Measurements from ENCODE around the gene DIDO1. TPM values are rescaled to one million over a fixed set of nuclear protein-coding genes. Genes with fewer than 3 reads are reported as not detected.
"Not testable (repeated sequence)": the region's sequence is repeated elsewhere in the genome, so short reads cannot be mapped to it uniquely, and the experiment has no call there.

Gene DIDO1
- total RNA-seq, 1 experiment from 2014 or later = 120 TPM

DNA sequence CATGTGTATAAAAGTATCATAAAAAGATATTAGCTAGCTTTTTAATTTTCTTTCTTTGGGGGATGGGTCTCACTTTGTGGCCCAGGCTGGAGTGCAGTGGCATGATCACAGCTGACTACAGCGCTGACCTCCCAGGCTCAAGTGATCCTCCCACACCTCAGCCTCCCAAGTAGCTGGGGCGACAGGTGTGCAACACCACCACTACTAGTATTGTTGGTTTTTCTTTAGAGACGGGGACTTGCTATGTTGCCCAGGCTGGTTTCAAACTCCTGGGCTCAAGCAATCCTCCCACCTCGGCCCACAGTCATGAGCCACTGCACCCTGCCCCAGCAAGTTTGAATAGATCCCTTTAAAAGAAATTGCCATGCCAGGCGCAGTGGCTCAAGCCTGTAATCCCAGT lies 71.2 kb downstream of the DIDO1 start:
- no peak for DNase-seq
- no peak overlapping the region for H3K4me3 ChIP-seq (ENCODE audit: low read depth, low read length)
- H3K4me1 ChIP-seq = peaks cover 4% of the 10 kb centered on the region
- H3K27ac Mint-ChIP-seq (ENCODE audit: unreplicated experiment) = no peak overlapping the region
- H3K4me1 Mint-ChIP-seq (ENCODE audit: low read depth, unreplicated experiment) = peaks cover 2% of the 10 kb centered on the region
- no peaks in the 10 kb centered on the region for H3K9me3 Mint-ChIP-seq (ENCODE audit: unreplicated experiment)
- H3K9me3 ChIP-seq = no peaks in the 10 kb centered on the region
- ChIA-PET POLR2A (interaction anchor here (0.7 kb wide), 1 partner anchor 57 kb away, joined by 3 read pairs; no protein-coding TSS in a partner anchor), CTCF (no interaction called here)
- no peaks in the 10 kb centered on the region for H3K36me3 ChIP-seq (ENCODE audit: control insufficient read depth, insufficient read depth, low read length)
- H3K4me3 Mint-ChIP-seq (ENCODE audit: unreplicated experiment) = no peak overlapping the region
- peaks cover 14% of the 10 kb centered on the region for H3K36me3 Mint-ChIP-seq (ENCODE audit: insufficient read depth, unreplicated experiment)
- H3K27me3 ChIP-seq (replicated peaks; ENCODE audit: control insufficient read depth, insufficient read depth, low read length) = no peaks in the 10 kb centered on the region
- TF ChIP-seq, protein P1, sequence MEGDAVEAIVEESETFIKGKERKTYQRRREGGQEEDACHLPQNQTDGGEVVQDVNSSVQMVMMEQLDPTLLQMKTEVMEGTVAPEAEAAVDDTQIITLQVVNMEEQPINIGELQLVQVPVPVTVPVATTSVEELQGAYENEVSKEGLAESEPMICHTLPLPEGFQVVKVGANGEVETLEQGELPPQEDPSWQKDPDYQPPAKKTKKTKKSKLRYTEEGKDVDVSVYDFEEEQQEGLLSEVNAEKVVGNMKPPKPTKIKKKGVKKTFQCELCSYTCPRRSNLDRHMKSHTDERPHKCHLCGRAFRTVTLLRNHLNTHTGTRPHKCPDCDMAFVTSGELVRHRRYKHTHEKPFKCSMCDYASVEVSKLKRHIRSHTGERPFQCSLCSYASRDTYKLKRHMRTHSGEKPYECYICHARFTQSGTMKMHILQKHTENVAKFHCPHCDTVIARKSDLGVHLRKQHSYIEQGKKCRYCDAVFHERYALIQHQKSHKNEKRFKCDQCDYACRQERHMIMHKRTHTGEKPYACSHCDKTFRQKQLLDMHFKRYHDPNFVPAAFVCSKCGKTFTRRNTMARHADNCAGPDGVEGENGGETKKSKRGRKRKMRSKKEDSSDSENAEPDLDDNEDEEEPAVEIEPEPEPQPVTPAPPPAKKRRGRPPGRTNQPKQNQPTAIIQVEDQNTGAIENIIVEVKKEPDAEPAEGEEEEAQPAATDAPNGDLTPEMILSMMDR (IDR thresholded peaks at IDR 0.05; ENCODE audit: insufficient read depth in 1 of 2, low read depth in 1 of 2, low read length in 1 of 2, severe bottlenecking in 1 of 2, unreplicated experiment in 1 of 2) = no peak
- intact Hi-C loops (cut with micrococcal nuclease; ENCODE audit: unreplicated experiment) = no loop called here
- H3K27me3 Mint-ChIP-seq (ENCODE audit: insufficient read depth, unreplicated experiment) = no peaks in the 10 kb centered on the region
- no TSS peak for BruUV-seq (replicated peaks)

DNA sequence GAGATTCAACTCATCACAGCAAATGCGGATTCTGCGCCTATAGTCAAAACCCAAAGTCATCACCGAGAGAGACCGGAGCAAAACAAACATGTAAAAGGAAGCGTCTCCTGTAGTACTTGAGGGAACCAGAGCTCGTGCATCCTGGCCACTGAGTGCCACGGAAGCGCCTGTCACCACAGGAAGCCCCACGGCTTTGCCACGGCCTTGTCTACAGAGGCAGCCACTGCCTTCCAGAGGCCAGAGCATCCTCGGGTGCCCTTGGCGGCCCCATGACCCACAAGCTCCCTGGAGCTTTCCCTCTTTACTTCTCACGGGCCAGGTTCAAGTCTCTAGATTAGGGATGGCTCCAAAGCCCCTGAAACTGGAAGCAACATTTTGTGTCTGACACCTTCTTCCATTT lies 72.2 kb downstream of the DIDO1 start:
- intact Hi-C loops (cut with micrococcal nuclease; ENCODE audit: unreplicated experiment) = no loop called here
- Mint-ChIP-seq H3K9me3 (ENCODE audit: unreplicated experiment) (no peaks in the 10 kb centered on the region), H3K27me3 (ENCODE audit: insufficient read depth, unreplicated experiment) (no peaks in the 10 kb centered on the region), H3K36me3 (ENCODE audit: insufficient read depth, unreplicated experiment) (peaks cover 12% of the 10 kb centered on the region), H3K4me1 (ENCODE audit: low read depth, unreplicated experiment) (no peaks in the 10 kb centered on the region), H3K4me3 (ENCODE audit: unreplicated experiment) (no peak overlapping the region), H3K27ac (ENCODE audit: unreplicated experiment) (no peak overlapping the region)
- no peak overlapping the region for H3K4me3 ChIP-seq (ENCODE audit: low read depth, low read length)
- BruUV-seq (replicated peaks) = no TSS peak
- H3K9me3 ChIP-seq = no peaks in the 10 kb centered on the region
- no peaks in the 10 kb centered on the region for H3K27me3 ChIP-seq (replicated peaks; ENCODE audit: control insufficient read depth, insufficient read depth, low read length)
- H3K4me1 ChIP-seq = no peaks in the 10 kb centered on the region
- H3K36me3 ChIP-seq (ENCODE audit: control insufficient read depth, insufficient read depth, low read length) = no peaks in the 10 kb centered on the region
- POLR2A ChIA-PET = no interaction called here
- TF ChIP-seq, protein P1 (IDR thresholded peaks at IDR 0.05; ENCODE audit: insufficient read depth in 1 of 2, low read depth in 1 of 2, low read length in 1 of 2, severe bottlenecking in 1 of 2, unreplicated experiment in 1 of 2) = no peak
- CTCF ChIA-PET = interaction anchor here (0.5 kb wide), 1 partner anchor 46 kb away, joined by 3 read pairs; no protein-coding TSS in a partner anchor
- DNase-seq = no peak

DNA sequence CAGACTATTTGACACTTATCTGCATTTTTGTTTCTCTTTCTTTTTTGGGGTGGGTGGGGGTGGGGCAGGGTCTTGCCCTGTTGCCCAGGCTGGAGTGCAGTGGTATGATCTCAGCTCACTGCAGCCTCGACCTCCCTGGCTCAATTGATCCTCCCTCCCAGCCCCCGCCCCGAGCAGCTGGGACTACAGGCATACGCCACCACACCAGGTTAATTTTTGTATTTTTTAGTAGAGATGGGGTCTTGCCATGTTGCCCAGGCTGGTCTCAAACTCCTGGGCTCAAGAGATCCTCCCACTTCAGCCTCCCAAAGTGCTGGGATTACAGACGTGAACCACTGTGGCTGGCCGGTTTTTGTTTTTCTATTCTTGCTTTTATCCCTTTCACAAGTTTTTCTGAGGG lies 73.0 kb downstream of the DIDO1 start:
- BruUV-seq (replicated peaks); CTCF ChIA-PET: not testable (repeated sequence)

DNA sequence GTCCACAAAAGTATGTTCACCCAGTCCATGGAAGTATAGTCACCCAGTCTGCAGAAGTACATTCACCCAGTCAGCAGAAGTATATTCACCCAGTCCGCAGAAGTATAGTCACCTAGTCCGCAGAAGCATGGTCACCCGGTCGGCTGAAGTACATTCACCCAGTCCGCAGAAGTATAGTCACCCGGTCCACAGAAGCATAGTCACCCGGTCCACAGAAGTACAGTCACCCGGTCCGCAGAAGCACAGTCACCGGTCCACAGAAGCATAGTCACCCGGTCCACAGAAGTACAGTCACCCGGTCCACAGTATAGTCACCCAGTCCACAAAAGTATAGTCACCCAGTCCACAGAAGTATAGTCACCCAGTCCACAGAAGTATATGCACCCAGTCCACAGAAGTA lies 73.5 kb downstream of the DIDO1 start:
- Mint-ChIP-seq H3K27ac (ENCODE audit: unreplicated experiment) (no peak overlapping the region), H3K36me3 (ENCODE audit: insufficient read depth, unreplicated experiment) (peaks cover 14% of the 10 kb centered on the region), H3K4me1 (ENCODE audit: low read depth, unreplicated experiment) (no peaks in the 10 kb centered on the region), H3K4me3 (ENCODE audit: unreplicated experiment) (no peak overlapping the region), H3K27me3 (ENCODE audit: insufficient read depth, unreplicated experiment) (no peaks in the 10 kb centered on the region), H3K9me3 (ENCODE audit: unreplicated experiment) (no peaks in the 10 kb centered on the region)
- intact Hi-C loops (cut with micrococcal nuclease; ENCODE audit: unreplicated experiment) = no loop called here
- TF ChIP-seq, protein P1 (IDR thresholded peaks at IDR 0.05; ENCODE audit: insufficient read depth in 1 of 2, low read depth in 1 of 2, low read length in 1 of 2, severe bottlenecking in 1 of 2, unreplicated experiment in 1 of 2) = no peak
- H3K9me3 ChIP-seq = no peaks in the 10 kb centered on the region
- CTCF ChIA-PET = no interaction called here
- POLR2A ChIA-PET = no interaction called here
- BruUV-seq (replicated peaks) = no TSS peak
- DNase-seq = no peak
- no peak overlapping the region for H3K4me3 ChIP-seq (ENCODE audit: low read depth, low read length)
- no peaks in the 10 kb centered on the region for H3K27me3 ChIP-seq (replicated peaks; ENCODE audit: control insufficient read depth, insufficient read depth, low read length)
- no peaks in the 10 kb centered on the region for H3K36me3 ChIP-seq (ENCODE audit: control insufficient read depth, insufficient read depth, low read length)
- H3K4me1 ChIP-seq = no peaks in the 10 kb centered on the region

More for the DNA sequence above, 73.0 kb downstream of the DIDO1 start:
- H3K27me3 Mint-ChIP-seq (ENCODE audit: insufficient read depth, unreplicated experiment); H3K4me1 ChIP-seq; DNase-seq; H3K4me3 ChIP-seq (ENCODE audit: low read depth, low read length); H3K9me3 Mint-ChIP-seq (ENCODE audit: unreplicated experiment); intact Hi-C loops (cut with micrococcal nuclease; ENCODE audit: unreplicated experiment); H3K4me3 Mint-ChIP-seq (ENCODE audit: unreplicated experiment); H3K36me3 ChIP-seq (ENCODE audit: control insufficient read depth, insufficient read depth, low read length); H3K27ac Mint-ChIP-seq (ENCODE audit: unreplicated experiment); H3K9me3 ChIP-seq; POLR2A ChIA-PET; H3K4me1 Mint-ChIP-seq (ENCODE audit: low read depth, unreplicated experiment); H3K27me3 ChIP-seq (replicated peaks; ENCODE audit: control insufficient read depth, insufficient read depth, low read length): not testable (repeated sequence)
- H3K36me3 Mint-ChIP-seq (ENCODE audit: insufficient read depth, unreplicated experiment) = peaks cover 12% of the 10 kb centered on the region

Measured in Caco-2 (cell line).